ENCODE measurements around the gene ACIN1. TPM values are rescaled to one million over a fixed set of nuclear protein-coding genes. Genes with fewer than 3 reads are reported as not detected.

ACIN1 gene
- total RNA-seq, 1 donor from 2014 or later: 137 TPM

- H3K4me1 Mint-ChIP-seq (ENCODE audit: low read depth): peaks cover 31% of the 10 kb centered on the region
- no peak for DNase-seq (ENCODE audit: low spot score)
- peak within 1 kb of the TSS; percentile 86 for H3K27ac Mint-ChIP-seq (ENCODE audit: unreplicated experiment)
- H3K9me3 Mint-ChIP-seq (ENCODE audit: low read depth): no peaks in the 10 kb centered on the region
- no peaks in the 10 kb centered on the region for H3K27me3 Mint-ChIP-seq (ENCODE audit: low read depth)
- H3K36me3 Mint-ChIP-seq (ENCODE audit: low read depth): peaks cover 15% of the 10 kb centered on the region
- H3K4me3 Mint-ChIP-seq (ENCODE audit: unreplicated experiment): peak within 1 kb of the TSS; percentile 79
- TF ChIP-seq CTCF (IDR thresholded peaks at IDR 0.05): no peak
Observed at GRCh38 chr14:23056956-23057756, 37.8 kb downstream of the ACIN1 start, which contains the start of gene CDH24. Gene CDH24 (minus strand): TSS chr14:23057520. CDS start chr14:23055733, 1,787 bp downstream.

- no peaks in the 10 kb centered on the region for H3K9me3 Mint-ChIP-seq (ENCODE audit: low read depth)
- peak overlapping the region; percentile 83 for H3K27ac Mint-ChIP-seq (ENCODE audit: unreplicated experiment)
- H3K4me1 Mint-ChIP-seq (ENCODE audit: low read depth): peaks cover 23% of the 10 kb centered on the region
- TF ChIP-seq CTCF (IDR thresholded peaks at IDR 0.05): peak; percentile 85
- H3K4me3 Mint-ChIP-seq (ENCODE audit: unreplicated experiment): peak overlapping the region; percentile 73
- no peaks in the 10 kb centered on the region for H3K27me3 Mint-ChIP-seq (ENCODE audit: low read depth)
- no peak for DNase-seq (ENCODE audit: low spot score)
- H3K36me3 Mint-ChIP-seq (ENCODE audit: low read depth): peaks cover 12% of the 10 kb centered on the region
Observed at GRCh38 chr14:23056145-23056955, 38.6 kb downstream of the ACIN1 start.

- DNase-seq (ENCODE audit: low spot score): no peak
- no peak overlapping the region for H3K4me3 Mint-ChIP-seq (ENCODE audit: unreplicated experiment)
- no peaks in the 10 kb centered on the region for H3K9me3 Mint-ChIP-seq (ENCODE audit: low read depth)
- no peak for TF ChIP-seq CTCF (IDR thresholded peaks at IDR 0.05)
- H3K4me1 Mint-ChIP-seq (ENCODE audit: low read depth): peaks cover 23% of the 10 kb centered on the region
- H3K27ac Mint-ChIP-seq (ENCODE audit: unreplicated experiment): no peak overlapping the region
- peaks cover 6% of the 10 kb centered on the region for H3K36me3 Mint-ChIP-seq (ENCODE audit: low read depth)
- no peaks in the 10 kb centered on the region for H3K27me3 Mint-ChIP-seq (ENCODE audit: low read depth)
Observed at GRCh38 chr14:23055621-23056144, 39.3 kb downstream of the ACIN1 start.

GRCh38 chr14:23055147-23055550, 39.8 kb downstream of the ACIN1 start:
- TF ChIP-seq CTCF (IDR thresholded peaks at IDR 0.05): no peak
- Mint-ChIP-seq H3K4me3 (ENCODE audit: unreplicated experiment) (no peak overlapping the region), H3K36me3 (ENCODE audit: low read depth) (peaks cover 6% of the 10 kb centered on the region), H3K27me3 (ENCODE audit: low read depth) (no peaks in the 10 kb centered on the region), H3K4me1 (ENCODE audit: low read depth) (peaks cover 23% of the 10 kb centered on the region), H3K27ac (ENCODE audit: unreplicated experiment) (no peak overlapping the region), H3K9me3 (ENCODE audit: low read depth) (no peaks in the 10 kb centered on the region)
- no peak for DNase-seq (ENCODE audit: low spot score)
